Neutrophil (primary cell): ENCODE results near the gene TRAPPC3.

Experiments used
- H3K27ac ChIP-seq: fragments of 200-600 bp; sonication (generic); 2 replicates; pipeline ENCODE4 v1.5.1; 2016; ENCODE audit warnings: mild to moderate bottlenecking, moderate library complexity
- H3K27me3 ChIP-seq: fragments of 200-600 bp; sonication (generic); 2 replicates; pipeline ENCODE4 v1.6.0; 2016; ENCODE audit warnings: mild to moderate bottlenecking
- H3K36me3 ChIP-seq: fragments of 200-600 bp; sonication (generic); 2 replicates; pipeline ENCODE4 v1.5.1; 2017
- H3K4me1 ChIP-seq, 2 experiments: fragments of 200-600 bp in 1 of 2; sonication (generic) in 1 of 2; 1 replicate in 1 of 2; 2 replicates in 1 of 2; pipeline versions ENCODE4 v1.5.1 to v1.6.1; 2013 to 2016; ENCODE audit warnings: low read depth in 1 of 2, low read length in 1 of 2, mild to moderate bottlenecking in 1 of 2, moderate library complexity in 1 of 2; ENCODE audit not compliant: control insufficient read depth in 1 of 2, insufficient read depth in 1 of 2
- H3K4me3 ChIP-seq, 2 experiments: fragments of 200-600 bp in 1 of 2; sonication (generic) in 1 of 2; 1 replicate in 1 of 2; 2 replicates in 1 of 2; pipeline ENCODE4 v1.5.1; 2013 to 2016; ENCODE audit warnings: low read depth in 1 of 2, low read length in 1 of 2, mild to moderate bottlenecking in 1 of 2, moderate library complexity in 1 of 2
- H3K9me3 ChIP-seq: fragments of 200-600 bp; sonication (generic); 2 replicates; pipeline ENCODE4 v1.5.1; 2016
- TF ChIP-seq, protein P1 (sequence below): fragments of 200-600 bp; sonication (generic); IDR thresholded peaks from 2 replicates; pipeline ENCODE4 v1.5.1; 2016; ENCODE audit warnings: antibody characterized with exemption

TRAPPC3 gene

DNA sequence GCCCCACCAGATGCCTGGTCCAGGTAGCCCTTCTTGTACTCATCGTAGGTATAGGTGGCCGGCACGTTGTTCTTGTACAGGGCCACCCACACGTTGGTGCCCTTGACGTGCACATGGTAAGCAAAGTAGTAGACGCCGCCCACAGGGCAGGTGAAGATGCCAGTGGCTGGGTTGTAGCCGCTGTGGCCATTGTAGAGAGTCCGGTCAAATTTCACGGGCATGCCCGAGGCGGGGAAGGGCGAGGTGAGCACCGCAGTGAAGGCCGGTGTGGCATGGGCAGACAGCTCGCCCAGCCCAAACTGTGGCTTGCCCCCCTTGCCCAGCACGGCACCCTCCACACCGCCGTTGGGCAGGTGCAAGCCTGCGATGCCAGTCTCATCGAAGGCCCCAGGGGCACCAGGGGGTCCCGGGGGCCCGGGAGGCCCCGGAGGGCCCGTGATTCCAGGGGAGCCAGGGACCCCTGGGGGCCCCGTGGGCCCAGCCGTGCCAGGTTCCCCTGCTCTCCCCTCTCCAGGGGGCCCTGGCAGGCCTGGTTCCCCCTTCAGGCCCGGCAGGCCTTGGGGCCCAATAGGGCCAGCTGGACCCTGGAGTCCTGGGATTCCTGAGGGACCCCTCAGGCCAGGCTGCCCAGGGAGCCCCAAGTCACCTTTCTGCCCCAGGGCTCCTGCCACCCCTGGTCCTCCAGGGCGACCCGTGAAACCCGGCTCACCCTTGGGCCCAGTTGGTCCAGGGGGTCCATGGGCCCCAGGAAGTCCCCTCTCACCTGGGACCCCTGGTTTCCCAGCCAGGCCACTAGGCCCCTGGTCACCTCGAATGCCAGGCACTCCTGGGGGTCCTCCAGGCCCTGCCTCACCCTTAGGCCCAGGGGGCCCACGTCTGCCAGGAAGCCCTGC lies 51.3 kb downstream of the TRAPPC3 start:
- no peak overlapping the region for H3K27ac ChIP-seq
- H3K4me1 ChIP-seq = peaks cover 18 to 28% of the 10 kb centered on the region in 2 experiments
- TF ChIP-seq, protein P1, sequence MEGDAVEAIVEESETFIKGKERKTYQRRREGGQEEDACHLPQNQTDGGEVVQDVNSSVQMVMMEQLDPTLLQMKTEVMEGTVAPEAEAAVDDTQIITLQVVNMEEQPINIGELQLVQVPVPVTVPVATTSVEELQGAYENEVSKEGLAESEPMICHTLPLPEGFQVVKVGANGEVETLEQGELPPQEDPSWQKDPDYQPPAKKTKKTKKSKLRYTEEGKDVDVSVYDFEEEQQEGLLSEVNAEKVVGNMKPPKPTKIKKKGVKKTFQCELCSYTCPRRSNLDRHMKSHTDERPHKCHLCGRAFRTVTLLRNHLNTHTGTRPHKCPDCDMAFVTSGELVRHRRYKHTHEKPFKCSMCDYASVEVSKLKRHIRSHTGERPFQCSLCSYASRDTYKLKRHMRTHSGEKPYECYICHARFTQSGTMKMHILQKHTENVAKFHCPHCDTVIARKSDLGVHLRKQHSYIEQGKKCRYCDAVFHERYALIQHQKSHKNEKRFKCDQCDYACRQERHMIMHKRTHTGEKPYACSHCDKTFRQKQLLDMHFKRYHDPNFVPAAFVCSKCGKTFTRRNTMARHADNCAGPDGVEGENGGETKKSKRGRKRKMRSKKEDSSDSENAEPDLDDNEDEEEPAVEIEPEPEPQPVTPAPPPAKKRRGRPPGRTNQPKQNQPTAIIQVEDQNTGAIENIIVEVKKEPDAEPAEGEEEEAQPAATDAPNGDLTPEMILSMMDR = no peak
- H3K9me3 ChIP-seq = no peaks in the 10 kb centered on the region
- no peaks in the 10 kb centered on the region for H3K27me3 ChIP-seq
- peaks cover 41% of the 10 kb centered on the region for H3K36me3 ChIP-seq
- no peak overlapping the region for H3K4me3 ChIP-seq

DNA sequence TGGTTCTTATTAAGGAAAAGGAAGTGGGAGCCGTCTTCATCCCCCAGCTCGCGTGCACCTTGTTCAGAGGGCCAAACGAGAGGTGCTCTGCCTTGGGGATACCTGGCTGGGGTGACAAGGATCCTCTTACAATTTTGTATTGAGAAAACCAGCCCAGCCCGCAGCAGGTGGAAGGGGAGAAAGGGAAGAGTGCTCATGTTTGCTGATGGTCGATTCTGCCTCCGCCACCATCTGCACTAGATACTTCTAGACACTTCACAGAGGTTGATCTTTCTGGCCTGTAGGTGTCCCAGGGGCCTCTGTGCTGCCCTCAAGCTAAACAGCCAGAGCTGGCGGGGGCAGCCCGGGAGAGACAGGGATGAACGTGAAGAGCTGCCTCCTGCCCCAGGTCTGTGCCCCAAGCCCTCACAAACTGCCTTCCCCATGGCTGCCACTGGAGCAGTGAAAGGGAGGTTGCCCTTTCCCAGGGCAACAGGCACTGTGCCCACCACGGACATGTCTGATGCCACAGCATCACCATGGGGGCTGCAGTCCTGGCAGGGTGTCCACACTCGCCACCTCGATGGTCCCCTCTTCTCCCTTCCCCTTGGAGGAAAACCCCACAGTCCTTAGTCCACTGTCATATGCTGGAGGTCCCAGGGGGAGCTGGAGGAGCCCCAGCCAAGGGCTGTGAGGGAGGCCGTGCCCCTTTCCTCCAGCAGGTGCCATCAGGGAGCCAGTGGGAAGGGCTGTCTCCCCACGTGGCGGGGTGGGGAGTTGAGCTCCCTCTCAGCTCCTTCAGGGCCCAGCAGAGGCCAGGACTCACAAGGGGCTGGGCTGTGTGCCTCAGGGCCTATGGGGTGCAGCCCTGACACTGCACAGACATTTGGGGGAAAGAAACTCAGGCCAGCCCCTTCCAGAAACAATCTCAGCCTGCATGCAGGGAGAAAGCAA lies 52.5 kb downstream of the TRAPPC3 start:
- TF ChIP-seq, protein P1 = no peak
- no peaks in the 10 kb centered on the region for H3K27me3 ChIP-seq
- peaks cover 18 to 28% of the 10 kb centered on the region in 2 experiments for H3K4me1 ChIP-seq
- peak overlapping the region; percentile 78 for H3K27ac ChIP-seq
- H3K9me3 ChIP-seq = no peaks in the 10 kb centered on the region
- H3K4me3 ChIP-seq = no peak overlapping the region
- H3K36me3 ChIP-seq = peaks cover 53% of the 10 kb centered on the region

DNA sequence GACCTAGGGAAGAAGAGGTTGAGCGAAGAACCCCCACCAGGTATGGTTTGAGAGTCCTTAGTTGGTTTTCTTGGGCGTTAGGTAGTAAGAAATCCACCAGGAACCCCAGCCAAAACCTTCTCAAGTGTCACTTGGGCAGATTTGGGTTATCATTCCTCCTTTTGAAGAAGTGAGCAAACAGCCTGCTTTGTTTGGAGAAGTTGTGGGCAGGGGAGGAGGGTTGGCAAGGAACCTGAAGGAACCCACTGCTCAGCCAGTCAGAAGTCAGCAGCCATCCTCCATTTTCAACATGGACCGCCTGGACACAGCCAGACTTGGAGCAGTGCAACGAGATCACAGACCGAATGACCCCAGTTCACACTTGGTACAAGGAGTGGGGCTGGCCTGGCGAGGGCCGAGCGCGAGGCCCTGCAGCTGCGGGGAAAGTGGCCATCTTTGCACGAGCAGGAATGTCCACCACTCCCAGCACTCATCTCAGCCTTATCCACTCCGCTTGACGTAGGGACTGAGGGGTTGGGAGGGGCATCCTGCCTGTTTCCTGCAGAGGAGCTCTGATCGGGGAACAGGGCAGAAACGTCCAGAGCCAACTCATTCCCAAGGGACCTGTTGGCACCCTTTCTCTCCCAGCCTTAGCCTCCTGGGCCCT lies 53.4 kb downstream of the TRAPPC3 start:
- Histone ChIP-seq H3K4me1 (peaks cover 18 to 28% of the 10 kb centered on the region in 2 experiments), H3K27ac (peak overlapping the region; percentile 78), H3K9me3 (no peaks in the 10 kb centered on the region), H3K27me3 (no peaks in the 10 kb centered on the region), H3K36me3 (peaks cover 62% of the 10 kb centered on the region), H3K4me3 (no peak overlapping the region)
- TF ChIP-seq, protein P1 = no peak

DNA sequence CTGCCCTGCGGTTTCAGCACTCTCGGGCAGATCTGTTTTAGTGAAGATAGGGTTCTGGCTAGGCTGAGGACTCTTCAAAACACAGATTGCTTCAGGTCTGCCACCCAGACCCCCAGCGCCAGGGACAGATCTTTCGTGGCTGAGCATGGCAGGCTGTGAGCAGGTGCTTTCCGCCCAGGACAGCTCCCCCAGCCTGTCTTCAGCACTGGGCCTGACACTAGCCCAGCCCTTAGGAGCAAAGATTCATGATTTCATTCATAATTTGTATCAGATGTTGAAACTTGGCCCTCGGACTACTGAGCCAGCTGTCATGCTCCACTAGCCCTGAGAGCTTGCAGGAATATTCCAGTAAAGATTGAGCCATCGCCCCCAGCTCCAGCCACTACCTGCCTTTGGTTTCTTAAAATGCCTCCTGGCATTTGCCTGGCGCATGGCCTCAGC lies 54.6 kb downstream of the TRAPPC3 start:
- Histone ChIP-seq H3K4me1 (peaks cover 22 to 26% of the 10 kb centered on the region in 2 experiments), H3K9me3 (no peaks in the 10 kb centered on the region), H3K27me3 (no peaks in the 10 kb centered on the region), H3K4me3 (no peak overlapping the region), H3K27ac (peak overlapping the region; percentile 78), H3K36me3 (peaks cover 64% of the 10 kb centered on the region)
- TF ChIP-seq, protein P1 = no peak

DNA sequence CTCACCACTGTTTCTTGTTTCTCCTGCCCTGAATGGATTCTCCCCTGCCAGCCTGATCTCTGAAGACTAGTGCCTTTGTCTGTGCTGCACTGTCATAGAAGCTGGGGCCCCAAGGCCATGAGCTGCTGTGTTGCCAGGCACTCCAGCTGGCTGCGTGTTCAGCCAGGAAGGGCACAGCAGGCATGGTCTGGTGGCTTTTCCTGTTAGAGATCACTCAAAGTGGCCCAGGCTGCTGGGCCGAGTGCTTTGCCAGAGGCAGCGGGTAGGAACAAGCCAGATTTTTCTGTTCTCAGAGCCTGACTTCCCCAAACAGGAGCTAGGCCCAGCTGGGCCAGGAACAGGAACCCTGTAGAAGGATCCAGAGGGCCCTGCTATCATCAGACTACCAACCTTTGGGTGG lies 55.4 kb downstream of the TRAPPC3 start:
- no peak overlapping the region for H3K4me3 ChIP-seq
- peaks cover 27 to 32% of the 10 kb centered on the region in 2 experiments for H3K4me1 ChIP-seq
- no peaks in the 10 kb centered on the region for H3K27me3 ChIP-seq
- TF ChIP-seq, protein P1 = no peak
- peaks cover 64% of the 10 kb centered on the region for H3K36me3 ChIP-seq
- no peaks in the 10 kb centered on the region for H3K9me3 ChIP-seq
- peak overlapping the region; percentile 78 for H3K27ac ChIP-seq
